GM19463 (cell line): ENCODE results near the gene RPA4.
"Not testable (repeated sequence)": the region's sequence is repeated elsewhere in the genome, so short reads cannot be mapped to it uniquely, and the experiment has no call there.

Experiments used
- ATAC-seq: cut with Tn5 transposase; IDR thresholded peaks from one replicate; pipeline ENCODE4 v1.9.1; 2021; ENCODE audit warnings: mild to moderate bottlenecking, moderate library complexity; ENCODE audit not compliant: unreplicated experiment

RPA4 gene, protein sequence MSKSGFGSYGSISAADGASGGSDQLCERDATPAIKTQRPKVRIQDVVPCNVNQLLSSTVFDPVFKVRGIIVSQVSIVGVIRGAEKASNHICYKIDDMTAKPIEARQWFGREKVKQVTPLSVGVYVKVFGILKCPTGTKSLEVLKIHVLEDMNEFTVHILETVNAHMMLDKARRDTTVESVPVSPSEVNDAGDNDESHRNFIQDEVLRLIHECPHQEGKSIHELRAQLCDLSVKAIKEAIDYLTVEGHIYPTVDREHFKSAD

DNA sequence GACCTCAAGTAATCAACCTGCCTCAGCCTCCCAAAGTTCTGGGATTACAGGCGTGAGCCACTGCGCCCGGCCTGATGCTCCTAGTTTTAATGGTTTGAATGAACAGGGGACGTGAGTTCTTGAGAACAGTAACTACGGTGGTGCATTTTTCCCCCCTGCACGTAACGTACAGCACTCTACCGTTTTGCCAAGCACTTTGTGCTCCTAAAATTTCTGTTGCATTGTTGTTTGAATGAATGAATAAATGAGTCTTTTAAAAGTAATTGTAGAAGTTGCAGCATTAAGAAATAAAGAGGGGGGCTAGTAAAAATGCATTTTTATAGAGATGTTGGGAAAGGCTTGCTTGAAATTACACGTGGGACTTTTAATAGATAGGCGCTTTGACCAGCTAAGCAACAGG, at the start of gene RPA4:
RPA4 (plus strand) TSS at position 301 of the 400 bp plus-strand sequence. CDS start 403 bp downstream, outside the sequence.
- ATAC-seq, result no peak

DNA sequence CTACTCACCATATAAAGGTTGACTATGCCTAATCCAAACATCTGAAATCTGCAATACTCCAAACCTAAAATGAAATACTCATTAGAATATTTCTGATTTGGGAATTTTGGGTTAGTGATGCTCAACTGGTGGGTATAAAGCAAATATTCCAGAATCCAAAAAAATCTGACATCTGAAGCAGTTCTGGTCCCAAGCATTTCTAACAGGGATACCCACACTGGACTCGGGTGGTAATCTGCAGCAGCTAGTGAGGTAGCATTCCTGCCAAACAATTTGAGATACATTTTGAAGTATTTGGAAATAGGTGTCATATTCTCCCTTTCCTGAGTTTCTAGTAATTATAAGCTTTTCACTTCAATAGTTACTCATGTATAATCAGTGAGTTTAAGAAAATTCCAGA, 49.6 kb upstream of the RPA4 start:
- ATAC-seq, result no peak

DNA sequence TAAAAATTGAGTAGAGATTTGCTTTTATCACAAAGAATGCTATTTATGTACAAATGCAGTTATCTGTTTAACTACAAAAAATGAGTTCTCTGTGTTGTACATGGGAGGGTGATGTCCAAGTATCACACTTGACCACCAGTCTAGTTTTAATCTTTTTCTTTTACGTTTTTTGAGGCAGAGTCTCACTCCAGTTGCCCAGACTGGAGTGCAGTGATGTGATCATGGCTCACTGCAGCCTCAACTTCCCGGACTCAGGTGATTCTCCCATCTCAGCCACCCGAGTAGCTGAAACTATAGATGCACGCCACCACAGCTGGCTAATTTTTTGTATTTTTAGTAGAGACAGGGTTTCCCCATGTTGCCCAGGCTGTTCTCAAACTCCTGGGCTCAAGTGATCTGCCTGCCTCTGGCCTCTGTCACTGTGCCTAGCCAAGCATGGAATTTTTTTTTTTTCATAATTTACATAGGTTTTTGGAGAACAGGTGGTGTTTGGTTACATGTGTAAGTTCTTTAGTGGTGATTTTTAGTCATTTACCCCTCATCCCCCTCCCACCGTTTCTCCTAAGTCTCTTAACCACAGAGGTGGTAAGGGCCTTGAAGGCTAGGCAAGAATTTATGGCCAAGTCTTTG, 47.9 kb upstream of the RPA4 start:
- ATAC-seq, result peak; percentile 75

DNA sequence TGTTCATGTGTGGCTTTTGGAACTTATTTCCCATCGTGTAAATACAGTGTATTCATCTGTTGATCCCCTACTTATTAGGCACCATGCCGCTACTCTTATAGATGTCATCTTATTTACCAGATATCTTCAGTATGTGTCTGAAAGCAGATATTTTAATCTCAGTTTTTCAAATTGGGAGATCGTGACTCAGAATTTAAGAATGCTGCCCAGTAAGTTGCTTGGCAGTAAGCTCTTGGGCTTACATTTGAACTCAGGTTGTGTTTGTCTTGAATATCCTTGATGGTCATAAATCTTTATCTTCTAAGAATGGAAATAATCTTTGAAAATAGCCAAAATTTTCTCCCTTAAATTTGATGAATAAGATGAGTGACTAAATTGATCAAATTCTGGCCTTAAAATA, 45.9 kb upstream of the RPA4 start:
- no peak for ATAC-seq

DNA sequence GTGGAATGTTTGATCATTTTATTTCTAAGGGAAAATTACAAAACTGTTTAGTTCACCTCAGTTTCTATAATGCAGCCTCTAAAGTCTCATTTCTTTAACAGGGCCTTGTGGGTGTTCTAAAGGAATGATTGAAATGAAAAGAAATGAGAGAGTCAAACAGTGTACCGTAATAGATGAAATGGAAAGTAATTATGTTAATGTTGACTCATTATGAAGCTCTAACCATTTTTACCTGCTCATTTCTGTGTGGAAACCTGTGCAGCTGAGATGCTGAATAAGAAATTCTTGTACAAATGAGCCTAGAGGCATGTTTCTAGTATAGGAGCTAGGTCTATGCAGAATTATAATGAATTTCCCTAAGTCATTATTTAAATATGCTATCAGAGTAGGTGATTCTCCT, 45.2 kb upstream of the RPA4 start:
- ATAC-seq, result no peak

DNA sequence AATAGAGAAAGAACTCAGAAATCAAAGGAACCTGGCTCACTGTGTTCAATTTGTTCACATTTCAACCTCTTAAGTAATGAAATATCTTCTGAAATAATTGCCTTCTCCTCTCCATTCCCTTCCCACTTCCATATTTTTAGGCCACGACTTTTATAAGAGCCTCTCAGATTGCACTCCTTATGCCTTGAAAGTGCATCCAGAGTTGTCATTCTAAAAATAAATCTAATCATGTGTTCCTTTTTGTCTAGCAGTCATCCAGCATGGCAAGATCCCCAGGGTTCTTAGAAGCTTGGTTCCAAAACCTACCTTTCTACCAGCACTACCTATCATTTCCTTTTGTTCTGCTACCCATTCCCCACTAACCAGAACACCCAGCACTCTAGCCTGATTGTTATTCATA, 42.4 kb upstream of the RPA4 start:
- no peak for ATAC-seq

DNA sequence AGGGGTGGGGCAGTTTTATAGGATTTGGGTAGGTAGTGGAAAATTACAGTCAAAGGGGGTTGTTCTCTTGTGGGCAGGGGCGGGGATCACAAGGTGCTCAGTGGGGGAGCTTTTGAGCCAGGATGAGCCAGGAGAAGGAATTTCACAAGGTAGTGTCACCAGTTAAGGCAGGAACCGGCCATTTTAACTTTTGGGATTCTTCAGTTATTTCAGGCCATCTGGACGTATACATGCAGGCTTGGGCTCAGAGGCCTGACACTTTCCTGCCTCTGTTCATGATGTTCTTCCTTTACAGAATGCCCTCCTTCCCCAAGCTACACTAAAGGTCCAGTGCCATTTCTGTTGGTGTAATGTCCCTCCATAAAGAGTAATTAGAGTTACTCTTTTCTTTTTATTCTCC, 41.8 kb upstream of the RPA4 start:
- not testable (repeated sequence) for ATAC-seq

DNA sequence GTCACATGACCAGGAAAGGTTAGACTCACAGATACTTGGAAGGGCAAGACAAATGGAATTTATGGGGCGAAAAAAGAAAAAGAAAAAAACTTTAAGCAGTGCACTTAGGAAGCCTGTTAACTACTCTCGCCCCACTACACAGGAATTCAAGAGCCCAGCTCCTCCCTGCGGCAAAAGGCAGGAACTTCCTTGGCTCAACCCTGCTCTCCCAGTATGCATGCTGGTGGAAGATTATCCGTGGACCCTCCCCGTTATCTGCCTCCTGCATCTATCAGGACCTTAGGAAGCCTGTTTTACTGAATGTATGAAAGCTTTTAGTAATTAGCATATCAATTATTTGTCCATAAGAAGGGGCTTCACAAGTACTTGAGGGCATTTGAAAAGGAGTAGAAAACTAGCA, 40.1 kb upstream of the RPA4 start:
- ATAC-seq, result no peak

DNA sequence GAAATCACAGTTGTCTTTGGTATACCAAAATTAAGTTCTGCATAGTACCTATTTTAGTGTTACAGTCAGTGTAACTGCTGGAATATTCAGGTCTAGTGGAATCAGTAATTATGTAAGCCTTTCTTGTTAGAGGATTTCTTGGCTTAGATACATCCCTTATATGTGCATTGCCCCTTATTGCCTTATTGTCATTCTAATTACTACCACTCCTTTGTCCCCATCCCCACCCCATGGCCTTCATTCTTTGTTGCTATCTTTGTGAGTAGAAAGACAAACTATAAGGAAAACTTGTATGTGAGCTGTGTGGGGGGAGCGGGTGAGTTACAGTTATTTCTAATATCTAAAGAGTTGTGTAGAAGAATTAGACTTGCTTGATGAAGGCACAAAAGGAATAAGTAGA, 36.9 kb upstream of the RPA4 start:
- ATAC-seq, result no peak

DNA sequence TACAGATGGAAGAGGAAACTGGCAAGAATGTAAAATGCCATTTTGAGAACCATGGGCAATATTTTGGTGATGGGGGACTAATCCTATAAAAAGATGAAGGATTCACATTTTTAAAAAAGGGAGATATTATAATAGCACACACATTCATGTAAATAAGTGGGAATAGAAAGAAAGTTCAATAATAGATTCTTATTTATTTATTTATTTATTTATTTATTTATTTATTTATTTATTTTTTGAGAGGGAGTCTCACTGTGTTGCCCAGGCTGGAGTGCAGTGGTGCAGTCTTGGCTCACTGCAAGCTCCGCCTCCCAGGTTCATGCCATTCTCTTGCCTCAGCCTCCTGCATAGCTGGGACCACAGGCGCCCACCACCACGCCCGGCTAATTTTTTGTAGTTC, 24.3 kb upstream of the RPA4 start:
- not testable (repeated sequence) for ATAC-seq

DNA sequence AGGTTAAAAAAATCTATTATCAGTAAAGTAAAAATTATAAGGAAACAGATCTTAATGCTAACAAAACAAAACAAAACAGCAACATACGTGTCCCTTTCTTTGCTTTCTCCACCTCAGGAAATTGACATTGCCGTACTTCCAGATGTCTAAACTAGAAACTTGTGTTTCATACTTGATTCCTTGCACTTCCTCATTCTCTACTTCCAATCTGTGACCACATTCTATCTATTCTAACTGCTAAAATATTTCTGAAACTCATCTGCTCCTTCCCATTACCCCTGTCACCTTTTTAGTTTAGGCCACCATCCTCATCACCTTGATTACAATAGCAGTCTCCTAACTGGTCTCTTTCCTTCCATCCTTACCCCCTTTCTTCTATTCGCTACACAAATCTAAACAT, 22.5 kb upstream of the RPA4 start:
- peak; percentile 63 for ATAC-seq

DNA sequence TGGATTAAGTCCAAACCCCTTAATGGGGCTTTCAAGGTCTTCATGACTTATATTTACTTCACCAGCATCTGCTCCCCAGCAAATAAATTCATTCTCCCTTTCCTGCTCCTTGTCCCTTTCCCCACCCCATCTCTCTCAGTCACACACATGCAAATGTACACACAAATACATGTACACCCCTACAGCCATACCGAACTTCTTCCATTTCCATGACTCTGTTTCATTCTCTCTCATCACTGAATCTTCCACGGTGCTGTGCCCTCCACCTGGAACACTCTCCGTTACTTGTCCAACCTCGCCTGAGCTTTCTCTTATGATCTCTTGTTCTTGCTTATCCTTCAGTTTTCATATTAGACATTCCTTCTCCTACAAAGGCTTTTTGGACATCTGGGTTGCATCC, 22.0 kb upstream of the RPA4 start:
- peak; percentile 43 for ATAC-seq

DNA sequence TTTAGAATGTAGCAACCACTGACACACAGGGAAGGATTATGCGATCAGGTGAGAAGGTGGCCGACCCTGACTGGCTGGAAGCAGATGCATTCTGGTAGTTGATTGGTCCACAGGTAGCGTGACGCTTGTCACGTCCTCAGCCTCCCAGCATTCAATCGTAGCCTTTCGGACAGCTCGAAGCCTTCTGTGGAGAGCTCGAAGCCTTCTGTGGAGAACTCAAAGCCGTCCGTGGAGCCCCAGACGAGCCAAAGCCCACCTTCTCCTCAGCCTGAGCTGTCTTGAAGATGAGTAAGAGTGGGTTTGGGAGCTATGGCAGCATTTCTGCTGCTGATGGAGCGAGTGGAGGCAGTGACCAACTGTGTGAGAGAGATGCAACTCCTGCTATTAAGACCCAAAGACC, 319 bp downstream of the RPA4 start:
- ATAC-seq, result no peak

DNA sequence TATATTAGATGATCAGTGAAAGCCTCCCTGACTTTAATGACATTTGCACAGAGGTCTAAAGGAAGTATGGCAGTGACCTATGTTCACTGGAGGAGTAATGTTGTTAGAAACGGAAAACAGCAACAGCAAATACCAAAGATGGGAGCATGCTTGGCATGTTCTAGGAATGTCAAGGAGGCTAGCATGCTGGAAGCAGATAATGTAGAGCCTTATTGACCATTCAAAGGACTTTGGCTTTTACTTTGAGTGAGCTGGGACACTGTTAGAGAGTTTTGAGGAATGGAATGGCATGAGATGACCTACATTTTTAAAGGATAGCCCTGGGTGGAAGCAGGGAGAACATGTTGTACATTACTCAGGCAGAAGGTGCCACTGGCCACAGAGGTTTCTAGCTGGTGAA, 6.0 kb downstream of the RPA4 start:
- no peak for ATAC-seq

DNA sequence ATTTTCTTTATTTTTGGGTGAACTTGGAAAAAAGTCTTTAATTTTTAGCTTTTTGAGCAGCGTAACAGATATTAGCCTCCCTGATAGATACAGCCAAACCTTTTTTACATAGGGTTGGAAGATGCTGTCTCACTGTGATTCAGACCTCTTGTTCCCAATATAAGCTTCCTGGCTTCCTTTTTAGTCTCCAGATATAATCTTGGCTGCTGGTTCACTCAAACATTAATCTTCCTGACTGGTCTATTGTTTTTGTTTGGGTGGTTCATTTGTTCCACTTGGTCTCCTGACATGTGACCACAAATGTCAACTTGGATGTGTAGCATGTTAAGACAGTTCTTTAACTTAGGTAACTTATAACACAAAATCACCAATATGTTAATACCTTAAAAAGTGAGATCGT, 23.0 kb downstream of the RPA4 start:
- no peak for ATAC-seq

DNA sequence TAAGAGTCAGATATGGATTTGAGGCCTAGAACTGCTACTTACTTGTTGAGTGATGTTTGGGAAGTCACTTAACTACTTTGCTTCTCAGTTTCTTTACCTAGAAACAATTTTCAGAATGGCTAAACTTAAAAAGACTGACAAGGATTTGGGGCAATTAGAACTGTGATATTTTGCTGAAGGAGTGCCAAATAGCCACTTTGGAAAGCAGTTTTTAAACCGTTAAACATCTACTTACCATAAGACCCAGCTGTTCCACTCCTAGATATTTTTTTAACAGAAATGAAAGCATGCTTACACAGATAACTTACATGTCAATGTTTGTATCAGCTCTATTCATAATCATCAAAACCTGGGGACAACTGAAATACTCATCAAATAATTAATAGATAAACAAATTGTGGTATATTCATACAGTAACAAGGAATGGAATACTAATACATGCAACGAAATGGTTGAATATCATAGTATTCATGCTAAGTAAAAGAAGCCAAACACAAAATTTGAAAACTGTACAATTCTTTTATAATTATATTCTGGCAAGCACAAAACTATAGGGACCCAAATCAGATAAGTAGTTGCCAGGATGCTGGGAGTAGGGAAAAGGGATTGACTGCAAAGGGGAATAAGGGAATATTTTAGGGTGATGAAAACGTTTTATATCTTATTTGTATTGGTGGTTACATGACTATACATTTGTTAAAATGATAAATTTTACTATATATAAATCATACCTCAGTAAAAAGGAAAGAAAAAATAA, 24.0 kb downstream of the RPA4 start:
- ATAC-seq, result no peak

DNA sequence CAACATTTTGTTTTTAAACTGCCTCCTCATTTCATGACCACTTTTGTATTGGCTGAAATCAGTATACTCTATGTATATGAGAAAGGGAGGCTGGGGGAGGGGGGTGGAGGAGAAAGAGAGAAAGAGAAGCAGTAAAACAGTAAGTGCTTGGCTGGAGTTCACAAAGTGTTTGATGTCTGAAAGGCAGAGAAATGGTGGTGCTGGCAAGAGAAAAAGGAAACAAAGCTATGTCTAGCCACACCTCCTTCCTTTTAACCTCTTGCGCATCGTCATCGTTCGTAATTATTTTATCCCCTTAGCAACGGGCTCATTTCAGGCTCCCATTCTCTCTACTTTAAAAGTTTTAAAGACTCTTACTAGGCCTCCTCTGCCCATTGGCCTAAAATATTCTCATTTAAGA, 25.6 kb downstream of the RPA4 start:
- no peak for ATAC-seq

DNA sequence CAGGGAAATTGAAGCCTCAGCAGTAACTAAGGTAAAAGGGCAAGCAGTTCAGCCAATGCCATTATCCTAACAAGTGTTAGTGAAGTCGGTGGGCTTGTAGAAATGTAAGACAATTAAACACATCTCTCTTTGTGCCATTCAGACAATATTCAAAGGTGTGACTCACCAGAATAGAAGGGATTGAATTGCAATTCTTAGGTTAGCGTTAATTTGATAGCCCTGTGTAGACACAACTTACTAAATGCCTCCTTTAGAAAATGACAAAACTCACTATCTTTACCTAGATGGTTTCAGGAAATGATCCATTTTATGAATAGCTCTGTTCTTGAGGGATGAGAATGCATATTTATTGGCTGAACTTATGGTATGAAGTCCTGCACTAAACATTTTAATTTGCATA, 35.2 kb downstream of the RPA4 start:
- no peak for ATAC-seq

DNA sequence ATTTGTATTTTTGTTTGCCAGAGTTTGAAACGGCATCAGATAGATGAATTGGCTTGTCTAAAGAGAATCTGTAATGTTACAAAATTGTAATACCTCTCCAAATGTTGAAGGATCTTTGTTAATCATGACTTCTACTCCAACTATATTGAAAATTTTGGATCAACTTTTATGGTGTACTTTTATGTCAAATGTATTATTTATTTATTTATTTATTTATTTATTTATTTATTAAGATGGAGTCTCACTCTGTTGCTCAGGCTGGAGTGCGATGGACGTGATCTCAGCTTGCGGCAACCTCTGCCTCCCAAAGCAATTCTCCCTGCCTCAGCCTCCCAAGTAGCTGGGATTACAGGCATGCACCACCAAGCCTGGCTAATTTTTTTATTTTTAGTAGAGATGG, 36.0 kb downstream of the RPA4 start:
- ATAC-seq, result no peak

DNA sequence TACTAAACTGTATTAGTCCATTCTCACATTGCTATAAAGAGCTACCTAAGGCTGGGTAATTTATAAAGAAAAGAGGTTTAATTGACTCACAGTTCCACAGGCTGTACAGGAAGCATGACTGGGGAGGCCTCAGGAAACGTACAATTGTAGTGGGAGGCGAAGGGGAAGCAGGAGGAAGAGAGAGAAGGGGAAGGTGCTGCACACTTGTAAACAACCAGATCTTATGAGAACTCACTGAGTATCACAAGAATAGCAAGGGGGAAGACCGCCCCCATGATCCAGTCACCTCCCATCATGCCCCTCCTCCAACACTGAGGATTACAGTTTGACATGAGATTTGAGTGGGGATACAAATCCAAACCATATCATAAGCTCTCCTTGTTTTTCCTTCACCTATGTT, 40.9 kb downstream of the RPA4 start:
- ATAC-seq, result no peak

DNA sequence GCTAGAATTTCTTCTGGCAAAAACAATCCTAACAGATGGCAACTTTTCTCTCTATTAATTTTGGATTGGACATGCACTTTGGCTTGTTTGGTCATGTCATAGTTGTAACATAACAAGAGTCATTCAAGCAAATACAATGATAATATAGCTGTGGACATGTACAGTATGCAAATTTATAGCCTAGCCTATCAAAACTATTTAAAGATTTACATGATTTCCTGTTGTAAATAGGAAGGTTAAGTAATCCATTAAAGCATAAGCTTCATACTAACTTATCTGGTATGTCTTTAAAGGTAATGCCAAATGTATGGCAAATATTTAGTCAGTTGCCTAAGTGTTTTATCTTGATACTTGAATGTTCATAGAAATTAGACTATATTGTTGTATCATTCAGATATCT, 45.3 kb downstream of the RPA4 start:
- no peak for ATAC-seq
